PFSK-1 (cell line): ENCODE measurements around the gene MRPS18B.

Source experiments
- FOXP2 ChIP-seq: optimal IDR thresholded peaks from 2 replicates; pipeline ENCODE3; 2011; ENCODE audit warnings: borderline replicate concordance, control low read depth, inconsistent platforms; ENCODE audit not compliant: insufficient read depth; ENCODE audit errors: extremely low read length, extremely low read depth
- POLR2AphosphoS5 ChIP-seq: IDR thresholded peaks from 2 replicates; pipeline ENCODE4 v1.6.1; 2012; ENCODE audit warnings: low read depth, mild to moderate bottlenecking, control low read depth, low read length, moderate library complexity
- REST ChIP-seq, 2 experiments: IDR thresholded peaks; 2 replicates each; pipeline versions ENCODE4 v1.6.1 to v1.8.0; 2011 to 2012; ENCODE audit warnings: low read depth in 2 of 2, low read length in 2 of 2, control low read depth in 1 of 2, inconsistent platforms in 1 of 2, mild to moderate bottlenecking in 1 of 2, moderate library complexity in 1 of 2; ENCODE audit not compliant: insufficient read depth in 1 of 2
- SIN3A ChIP-seq: IDR thresholded peaks from 2 replicates; pipeline ENCODE4 v1.6.1; 2012; ENCODE audit warnings: mild to moderate bottlenecking, low read length, moderate library complexity, borderline replicate concordance; ENCODE audit not compliant: insufficient read depth
- TAF1 ChIP-seq: IDR thresholded peaks from 2 replicates; pipeline ENCODE4 v1.6.1; 2012; ENCODE audit warnings: low read length, control low read depth, borderline replicate concordance; ENCODE audit not compliant: insufficient read depth

Gene MRPS18B

DNA sequence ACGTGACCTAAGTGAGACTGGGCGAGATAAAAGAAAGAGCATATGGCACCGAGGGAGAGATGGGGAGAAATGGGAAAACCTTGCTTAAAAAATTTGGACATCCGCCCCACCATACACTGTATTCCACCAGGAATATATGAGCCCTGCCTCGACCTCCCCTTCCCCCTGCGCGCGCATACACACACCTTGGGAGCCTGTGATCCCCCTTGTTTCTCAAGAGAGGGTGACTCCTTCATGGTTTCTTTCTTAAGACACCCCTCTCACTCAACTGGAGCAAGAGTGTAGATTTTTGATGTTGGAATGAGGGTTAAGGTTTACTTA lies 45.9 kb upstream of the MRPS18B start:
- TF ChIP-seq REST (IDR thresholded peaks at IDR 0.05; ENCODE audit: insufficient read depth in 1 of 2, low read depth in 2 of 2, low read length in 2 of 2), result no peak
- no peak for TF ChIP-seq TAF1
- TF ChIP-seq FOXP2, result no peak
- no peak for TF ChIP-seq SIN3A
- TF ChIP-seq POLR2AphosphoS5, result no peak

DNA sequence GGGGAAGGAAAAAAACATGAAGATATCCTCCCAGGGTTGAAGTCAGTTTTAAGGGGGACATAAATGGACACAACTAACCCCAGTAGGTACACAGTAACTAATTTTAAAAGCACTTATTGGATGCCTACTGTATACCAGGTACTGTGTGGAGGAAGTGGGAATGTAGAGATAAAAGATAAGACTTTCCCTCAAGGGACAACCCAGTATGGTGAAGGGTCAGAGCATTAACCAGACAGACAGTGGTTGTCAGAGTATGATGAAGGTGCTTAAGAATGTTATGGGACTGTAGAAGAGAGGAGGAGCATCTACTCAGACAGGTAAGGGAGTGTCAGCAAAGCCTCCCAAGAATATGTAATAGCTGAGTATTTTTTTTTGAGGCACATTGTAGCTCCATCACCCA lies 45.5 kb upstream of the MRPS18B start:
- TF ChIP-seq SIN3A, result no peak
- TF ChIP-seq REST (IDR thresholded peaks at IDR 0.05; ENCODE audit: insufficient read depth in 1 of 2, low read depth in 2 of 2, low read length in 2 of 2), result no peak
- no peak for TF ChIP-seq TAF1
- TF ChIP-seq POLR2AphosphoS5, result no peak
- no peak for TF ChIP-seq FOXP2

- TF ChIP-seq POLR2AphosphoS5 (no peak), REST (IDR thresholded peaks at IDR 0.05; ENCODE audit: insufficient read depth in 1 of 2, low read depth in 2 of 2, low read length in 2 of 2) (no peak), TAF1 (no peak), SIN3A (no peak), FOXP2 (no peak)
These were observed 44.5 kb upstream of the MRPS18B start for GRCh38 chr6:30573113-30573512.

DNA sequence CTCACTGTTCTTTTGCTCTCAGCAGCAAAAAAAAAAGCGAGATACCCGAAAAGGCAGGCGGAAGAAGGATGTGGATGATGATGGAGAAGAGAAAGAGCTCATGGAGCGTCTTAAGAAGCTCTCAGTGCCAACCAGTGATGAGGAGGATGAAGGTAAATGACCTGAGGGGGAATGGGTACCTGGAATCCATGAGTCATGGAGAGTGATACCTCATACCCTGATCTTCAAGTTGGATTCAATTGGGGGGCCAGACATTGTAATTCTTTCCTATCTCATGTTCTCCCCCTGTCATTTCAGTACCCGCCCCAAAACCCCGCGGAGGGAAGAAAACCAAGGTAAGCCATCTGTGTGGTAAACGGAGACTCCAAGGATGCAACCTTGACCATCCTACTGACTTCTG lies 39.6 kb upstream of the MRPS18B start:
- TF ChIP-seq SIN3A, result no peak
- no peak for TF ChIP-seq POLR2AphosphoS5
- TF ChIP-seq REST (IDR thresholded peaks at IDR 0.05; ENCODE audit: insufficient read depth in 1 of 2, low read depth in 2 of 2, low read length in 2 of 2), result no peak
- no peak for TF ChIP-seq TAF1

GRCh38 chr6:30583921-30584320 lies 33.7 kb upstream of the MRPS18B start:
- TF ChIP-seq SIN3A, result no peak
- no peak for TF ChIP-seq POLR2AphosphoS5

DNA sequence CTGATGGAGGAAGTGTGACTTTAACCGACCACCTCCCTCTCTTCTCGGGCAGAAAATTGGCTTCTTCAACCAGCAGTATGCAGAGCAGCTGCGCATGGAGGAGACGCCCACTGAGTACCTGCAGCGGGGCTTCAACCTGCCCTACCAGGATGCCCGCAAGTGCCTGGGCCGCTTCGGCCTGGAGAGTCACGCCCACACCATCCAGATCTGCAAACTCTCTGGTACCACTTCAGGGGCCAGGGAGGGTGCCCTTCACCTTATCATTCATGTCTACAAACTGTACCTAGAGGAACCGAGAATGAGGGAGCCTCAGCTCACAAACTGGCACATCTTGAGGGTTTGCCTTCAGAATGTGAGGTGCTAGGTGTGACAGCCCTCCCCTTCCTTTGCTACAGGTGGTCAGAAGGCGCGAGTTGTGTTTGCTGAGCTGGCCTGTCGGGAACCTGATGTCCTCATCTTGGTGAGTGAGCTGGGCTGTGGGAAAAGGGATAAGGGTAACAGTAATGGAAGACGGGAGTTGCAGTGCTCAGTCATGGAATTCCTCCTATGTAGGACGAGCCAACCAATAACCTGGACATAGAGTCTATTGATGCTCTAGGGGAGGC lies 27.8 kb upstream of the MRPS18B start:
- TF ChIP-seq TAF1 (no peak), SIN3A (no peak), FOXP2 (no peak), POLR2AphosphoS5 (no peak), REST (IDR thresholded peaks at IDR 0.05; ENCODE audit: insufficient read depth in 1 of 2, low read depth in 2 of 2, low read length in 2 of 2) (no peak)
